HUES6 (cell line): ENCODE data around the gene SENP8.
"Not testable (repeated sequence)": the region's sequence is repeated elsewhere in the genome, so short reads cannot be mapped to it uniquely, and the experiment has no call there.

Experiments used
- H3K27ac ChIP-seq: 2 replicates; pipeline ENCODE4 v1.7.0; 2013; ENCODE audit warnings: low read depth, mild to moderate bottlenecking, low read length, inconsistent platforms
- H3K27me3 ChIP-seq: 2 replicates; pipeline ENCODE4 v1.6.1; 2013; ENCODE audit warnings: low read length; ENCODE audit not compliant: control insufficient read depth, insufficient read depth
- H3K36me3 ChIP-seq: 2 replicates; pipeline ENCODE4 v1.6.1; 2013; ENCODE audit warnings: low read length; ENCODE audit not compliant: control insufficient read depth, insufficient read depth
- H3K4me1 ChIP-seq: 2 replicates; pipeline ENCODE4 v1.6.1; 2013; ENCODE audit warnings: low read length; ENCODE audit not compliant: control insufficient read depth, insufficient read depth
- H3K4me3 ChIP-seq: 2 replicates; pipeline ENCODE4 v1.5.1; 2013; ENCODE audit warnings: low read depth, low read length
- H3K9ac ChIP-seq: one replicate; pipeline ENCODE4 v1.6.1; 2013; ENCODE audit warnings: mild to moderate bottlenecking, low read length
- H3K9me3 ChIP-seq: 2 replicates; pipeline ENCODE4 v1.6.1; 2013; ENCODE audit warnings: low read depth, low read length; ENCODE audit not compliant: control insufficient read depth, insufficient read depth

The SENP8 gene

GRCh38 chr15:72169236-72169920, 51.2 kb downstream of the SENP8 start:
- no peaks in the 10 kb centered on the region for H3K36me3 ChIP-seq
- no peak overlapping the region for H3K4me3 ChIP-seq
- H3K27ac ChIP-seq, result no peak overlapping the region
- H3K27me3 ChIP-seq, result no peaks in the 10 kb centered on the region
- H3K9me3 ChIP-seq, result no peaks in the 10 kb centered on the region
- no peak overlapping the region for H3K9ac ChIP-seq
- H3K4me1 ChIP-seq, result peaks cover 14% of the 10 kb centered on the region; the same call in 1 of the 2 replicates

- H3K36me3 ChIP-seq, result no peaks in the 10 kb centered on the region
- no peaks in the 10 kb centered on the region for H3K27me3 ChIP-seq
- no peak overlapping the region for H3K9ac ChIP-seq
- H3K4me1 ChIP-seq, result peaks cover 14% of the 10 kb centered on the region; the same call in 1 of the 2 replicates
- H3K9me3 ChIP-seq, result no peaks in the 10 kb centered on the region
- H3K4me3 ChIP-seq, result no peak overlapping the region
- no peak overlapping the region for H3K27ac ChIP-seq
Observed at GRCh38 chr15:72169921-72170611, 51.9 kb downstream of the SENP8 start.

GRCh38 chr15:72170691-72171090, 52.5 kb downstream of the SENP8 start:
- Histone ChIP-seq H3K27ac (no peak overlapping the region), H3K27me3 (no peaks in the 10 kb centered on the region), H3K9me3 (no peaks in the 10 kb centered on the region)

GRCh38 chr15:72171978-72172377, 53.8 kb downstream of the SENP8 start:
- H3K27ac ChIP-seq, H3K27me3 ChIP-seq, H3K9me3 ChIP-seq, H3K4me3 ChIP-seq, H3K9ac ChIP-seq, H3K36me3 ChIP-seq: not testable (repeated sequence)
- peaks cover 14% of the 10 kb centered on the region; the same call in 1 of the 2 replicates for H3K4me1 ChIP-seq

More at GRCh38 chr15:72170691-72171090, 52.5 kb downstream of the SENP8 start:
- peaks cover 14% of the 10 kb centered on the region; the same call in 1 of the 2 replicates for H3K4me1 ChIP-seq
- no peak overlapping the region for H3K9ac ChIP-seq
- no peak overlapping the region for H3K4me3 ChIP-seq
- H3K36me3 ChIP-seq, result no peaks in the 10 kb centered on the region

- H3K9me3 ChIP-seq, result no peaks in the 10 kb centered on the region
- no peak overlapping the region for H3K4me3 ChIP-seq
- H3K9ac ChIP-seq, result no peak overlapping the region
- no peak overlapping the region for H3K27ac ChIP-seq
- H3K4me1 ChIP-seq, result peaks cover 14% of the 10 kb centered on the region; the same call in 1 of the 2 replicates
- H3K36me3 ChIP-seq, result no peaks in the 10 kb centered on the region
- no peaks in the 10 kb centered on the region for H3K27me3 ChIP-seq
Observed at GRCh38 chr15:72172796-72173195, 54.6 kb downstream of the SENP8 start.

GRCh38 chr15:72173401-72173800, 55.2 kb downstream of the SENP8 start:
- H3K27me3 ChIP-seq, result no peaks in the 10 kb centered on the region

GRCh38 chr15:72173864-72174550, 55.8 kb downstream of the SENP8 start:
- no peaks in the 10 kb centered on the region for H3K27me3 ChIP-seq
- H3K9me3 ChIP-seq, result no peaks in the 10 kb centered on the region
- 0 out of 2 replicates have a peak, but pooled peaks cover 4% of the 10 kb centered on the region for H3K4me1 ChIP-seq
- no peak overlapping the region for H3K9ac ChIP-seq
- H3K4me3 ChIP-seq, result no peak overlapping the region
- H3K36me3 ChIP-seq, result no peaks in the 10 kb centered on the region
- no peak overlapping the region for H3K27ac ChIP-seq

More at GRCh38 chr15:72173401-72173800, 55.2 kb downstream of the SENP8 start:
- Histone ChIP-seq H3K4me3 (no peak overlapping the region), H3K9me3 (no peaks in the 10 kb centered on the region), H3K36me3 (no peaks in the 10 kb centered on the region), H3K4me1 (peaks cover 8% of the 10 kb centered on the region; the same call in 1 of the 2 replicates), H3K9ac (no peak overlapping the region), H3K27ac (no peak overlapping the region)

GRCh38 chr15:72174551-72175165, 56.5 kb downstream of the SENP8 start:
- Histone ChIP-seq H3K4me1 (no peaks in the 10 kb centered on the region), H3K4me3 (no peak overlapping the region), H3K9me3 (no peaks in the 10 kb centered on the region), H3K36me3 (no peaks in the 10 kb centered on the region), H3K27ac (no peak overlapping the region), H3K9ac (no peak overlapping the region), H3K27me3 (no peaks in the 10 kb centered on the region)

GRCh38 chr15:72175186-72176044, 57.2 kb downstream of the SENP8 start:
- H3K9ac ChIP-seq, result no peak overlapping the region
- H3K4me3 ChIP-seq, result no peak overlapping the region
- H3K27ac ChIP-seq, result no peak overlapping the region
- no peaks in the 10 kb centered on the region for H3K4me1 ChIP-seq
- no peaks in the 10 kb centered on the region for H3K27me3 ChIP-seq
- no peaks in the 10 kb centered on the region for H3K36me3 ChIP-seq
- H3K9me3 ChIP-seq, result no peaks in the 10 kb centered on the region

GRCh38 chr15:72176159-72176558, 58.0 kb downstream of the SENP8 start:
- H3K27ac ChIP-seq, result no peak overlapping the region
- no peaks in the 10 kb centered on the region for H3K4me1 ChIP-seq
- no peaks in the 10 kb centered on the region for H3K27me3 ChIP-seq
- no peaks in the 10 kb centered on the region for H3K36me3 ChIP-seq
- H3K9ac ChIP-seq, result no peak overlapping the region
- H3K9me3 ChIP-seq, result no peaks in the 10 kb centered on the region
- no peak overlapping the region for H3K4me3 ChIP-seq
